NCI-H128 (cell line): Measurements from ENCODE around the gene GOLGA6A.
A peak's percentile ranks its signal among the peaks of the same experiment; 100 is the strongest.
"Not testable (repeated sequence)": the region's sequence is repeated elsewhere in the genome, so short reads cannot be mapped to it uniquely, and the experiment has no call there.

Experiments used
- DNase-seq: peaks from one replicate; lab custom pipeline; 2025; ENCODE audit not compliant: unreplicated experiment; lab: John Stamatoyannopoulos, UW

The GOLGA6A gene

GRCh38 chr15:74053941-74054529 is 28.3 kb downstream of the GOLGA6A start:
- peak; percentile 17 for DNase-seq

GRCh38 chr15:74053517-74053916 is 28.8 kb downstream of the GOLGA6A start:
- DNase-seq = no peak

- not testable (repeated sequence) for DNase-seq
Measured at GRCh38 chr15:74052271-74053260, 29.8 kb downstream of the GOLGA6A start.

GRCh38 chr15:74050556-74051234 is 31.7 kb downstream of the GOLGA6A start:
- no peak for DNase-seq

GRCh38 chr15:74050127-74050526 is 32.2 kb downstream of the GOLGA6A start:
- no peak for DNase-seq

- DNase-seq = no peak
Measured at GRCh38 chr15:74046275-74046674, 36.1 kb downstream of the GOLGA6A start.

- no peak for DNase-seq
Measured at GRCh38 chr15:74045636-74046274, 36.6 kb downstream of the GOLGA6A start.

GRCh38 chr15:74045184-74045583 is 37.2 kb downstream of the GOLGA6A start:
- DNase-seq = no peak

- DNase-seq = no peak
Measured at GRCh38 chr15:74044267-74045110, 37.9 kb downstream of the GOLGA6A start.

- no peak for DNase-seq
Measured at GRCh38 chr15:74043425-74044266, 38.7 kb downstream of the GOLGA6A start.

- DNase-seq = no peak
Measured at GRCh38 chr15:74042603-74043424, 39.5 kb downstream of the GOLGA6A start.

- DNase-seq = no peak
Measured at GRCh38 chr15:74041777-74042435, 40.4 kb downstream of the GOLGA6A start.

GRCh38 chr15:74041311-74041756 is 41.0 kb downstream of the GOLGA6A start:
- no peak for DNase-seq

GRCh38 chr15:74040109-74040850 is 42.1 kb downstream of the GOLGA6A start:
- DNase-seq = no peak

- no peak for DNase-seq
Measured at GRCh38 chr15:74039656-74040010, 42.7 kb downstream of the GOLGA6A start.

GRCh38 chr15:74038707-74039655 is 43.4 kb downstream of the GOLGA6A start:
- DNase-seq = no peak
